ENCODE measurements around the gene TMEM37. TPM values are rescaled to one million over a fixed set of nuclear protein-coding genes. Genes with fewer than 3 reads are reported as not detected.

The TMEM37 gene
- total RNA-seq, 1 experiment from 2014 or later = 13.8 TPM

DNA sequence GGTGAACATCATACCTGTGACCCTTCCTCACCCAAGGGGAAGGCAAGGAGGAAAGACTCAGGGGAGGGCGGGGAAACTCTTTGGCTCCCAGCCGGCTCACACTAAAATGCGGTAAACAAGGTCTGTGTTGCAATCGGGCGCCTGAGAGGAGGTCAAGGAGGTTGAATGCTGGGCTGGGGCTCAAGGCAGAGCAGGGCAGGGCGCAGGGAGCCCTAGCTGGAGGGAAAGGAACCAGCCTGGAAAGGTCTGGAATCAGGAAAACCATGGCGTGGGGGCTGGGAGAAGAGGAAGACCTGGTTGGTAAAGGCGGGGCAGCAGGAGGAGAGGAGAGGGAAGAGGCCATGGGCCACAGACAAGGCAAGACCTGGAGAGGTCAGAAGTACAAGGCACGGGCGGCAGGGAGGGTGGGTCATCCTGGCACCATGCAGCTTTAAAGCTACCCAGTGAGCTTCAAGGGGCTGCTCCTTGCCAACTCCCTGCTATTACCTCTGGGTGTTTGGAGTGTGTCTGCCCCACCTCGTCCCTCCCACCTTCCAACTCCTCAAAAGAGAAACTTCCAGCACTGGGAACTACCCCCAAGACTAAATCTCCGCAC, 4.8 kb upstream of the TMEM37 start:
- TF ChIP-seq EZH2 (IDR thresholded peaks at IDR 0.05; ENCODE audit: borderline replicate concordance, low read depth, low read length, poor library complexity, severe bottlenecking) = no peak
- TF ChIP-seq CTCF (conservative IDR thresholded peaks at IDR 0.05; ENCODE audit: low read depth, low read length) = no peak
- ChIA-PET POLR2A (ENCODE audit: low non-redundant PET) (no interaction called here), CTCF (no interaction called here)
- no peak overlapping the region for H3K27ac ChIP-seq (ENCODE audit: low read depth, low read length, poor library complexity, severe bottlenecking)
- H3K4me3 ChIP-seq (ENCODE audit: low read depth, low read length, poor library complexity, severe bottlenecking) = no peak overlapping the region
- H3K9me3 ChIP-seq (ENCODE audit: low read depth, low read length, poor library complexity, severe bottlenecking) = no peaks in the 10 kb centered on the region
- DNase-seq (ENCODE audit: low spot score) = no peak
- intact Hi-C loops (cut with micrococcal nuclease; ENCODE audit: unreplicated experiment) = no loop called here
- peaks cover 25% of the 10 kb centered on the region for H3K4me1 ChIP-seq (ENCODE audit: insufficient read depth, low read length, poor library complexity, severe bottlenecking)
- no peaks in the 10 kb centered on the region for H3K36me3 ChIP-seq (ENCODE audit: insufficient read depth, low read length, poor library complexity, severe bottlenecking)
- no peaks in the 10 kb centered on the region for H3K27me3 ChIP-seq (replicated peaks; ENCODE audit: insufficient read depth, low read depth, low read length, poor library complexity)
- BruUV-seq (replicated peaks) = no TSS peak

- no peak for DNase-seq (ENCODE audit: low spot score)
- BruUV-seq (replicated peaks) = no TSS peak
- no peak for TF ChIP-seq EZH2 (IDR thresholded peaks at IDR 0.05; ENCODE audit: borderline replicate concordance, low read depth, low read length, poor library complexity, severe bottlenecking)
- no peak for TF ChIP-seq CTCF (conservative IDR thresholded peaks at IDR 0.05; ENCODE audit: low read depth, low read length)
- CTCF ChIA-PET = no interaction called here
- Histone ChIP-seq H3K27me3 (replicated peaks; ENCODE audit: insufficient read depth, low read depth, low read length, poor library complexity) (no peaks in the 10 kb centered on the region), H3K4me1 (ENCODE audit: insufficient read depth, low read length, poor library complexity, severe bottlenecking) (peaks cover 33% of the 10 kb centered on the region), H3K4me3 (ENCODE audit: low read depth, low read length, poor library complexity, severe bottlenecking) (no peak overlapping the region), H3K27ac (ENCODE audit: low read depth, low read length, poor library complexity, severe bottlenecking) (no peak overlapping the region), H3K36me3 (ENCODE audit: insufficient read depth, low read length, poor library complexity, severe bottlenecking) (no peaks in the 10 kb centered on the region), H3K9me3 (ENCODE audit: low read depth, low read length, poor library complexity, severe bottlenecking) (no peaks in the 10 kb centered on the region)
- intact Hi-C loops (cut with micrococcal nuclease; ENCODE audit: unreplicated experiment) = no loop called here
- POLR2A ChIA-PET (ENCODE audit: low non-redundant PET) = no interaction called here
Observed at GRCh38 chr2:119427756-119428155, 3.9 kb upstream of the TMEM37 start.

DNA sequence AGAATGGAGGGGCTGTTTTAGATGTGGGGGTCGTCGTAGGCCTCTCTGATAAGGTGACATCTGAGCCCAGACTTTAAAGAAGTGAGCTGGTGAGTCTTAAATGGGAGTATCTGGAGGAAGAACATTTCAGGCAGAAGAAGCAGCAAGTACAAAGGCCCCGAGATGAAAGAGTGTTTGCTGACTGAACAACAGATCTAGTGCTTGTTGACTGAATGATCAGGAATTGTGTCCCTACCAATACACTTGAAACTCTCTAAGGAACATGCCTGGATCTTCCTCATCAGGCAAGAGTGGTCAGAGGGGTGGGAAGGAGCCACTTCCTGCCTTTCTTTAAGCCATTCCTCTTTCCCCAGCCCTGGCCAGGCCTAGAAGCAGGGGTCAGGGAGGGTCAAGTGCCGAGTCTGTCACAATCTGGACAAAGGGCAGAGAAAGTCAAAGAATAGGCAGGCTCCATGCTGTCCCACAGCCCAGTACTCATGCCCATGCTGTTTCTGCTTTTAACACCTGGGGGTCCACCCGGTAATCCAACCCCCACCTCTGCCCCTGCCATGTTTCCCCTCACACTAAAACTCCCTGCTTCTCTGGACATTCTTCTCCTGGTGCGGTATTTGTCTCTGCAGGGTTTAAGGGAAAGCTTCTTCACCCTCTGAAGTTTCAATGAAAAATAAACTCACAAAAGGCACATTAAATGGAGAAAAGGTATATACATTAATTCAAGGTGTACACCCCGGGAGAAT, 3.0 kb upstream of the TMEM37 start:
- intact Hi-C loops (cut with micrococcal nuclease; ENCODE audit: unreplicated experiment) = no loop called here
- Histone ChIP-seq H3K27me3 (replicated peaks; ENCODE audit: insufficient read depth, low read depth, low read length, poor library complexity) (no peaks in the 10 kb centered on the region), H3K36me3 (ENCODE audit: insufficient read depth, low read length, poor library complexity, severe bottlenecking) (no peaks in the 10 kb centered on the region), H3K4me3 (ENCODE audit: low read depth, low read length, poor library complexity, severe bottlenecking) (no peak overlapping the region), H3K27ac (ENCODE audit: low read depth, low read length, poor library complexity, severe bottlenecking) (no peak overlapping the region), H3K4me1 (ENCODE audit: insufficient read depth, low read length, poor library complexity, severe bottlenecking) (peaks cover 42% of the 10 kb centered on the region), H3K9me3 (ENCODE audit: low read depth, low read length, poor library complexity, severe bottlenecking) (no peaks in the 10 kb centered on the region)
- no TSS peak for BruUV-seq (replicated peaks)
- ChIA-PET CTCF (no interaction called here), POLR2A (ENCODE audit: low non-redundant PET) (no interaction called here)
- DNase-seq (ENCODE audit: low spot score) = no peak
- TF ChIP-seq EZH2 (IDR thresholded peaks at IDR 0.05; ENCODE audit: borderline replicate concordance, low read depth, low read length, poor library complexity, severe bottlenecking) = no peak
- TF ChIP-seq CTCF (conservative IDR thresholded peaks at IDR 0.05; ENCODE audit: low read depth, low read length) = no peak
